Bone marrow (tissue), 2 donors: ENCODE measurements around the gene TSC2.
"Not testable (repeated sequence)": the region's sequence is repeated elsewhere in the genome, so short reads cannot be mapped to it uniquely, and the experiment has no call there.

Experiments
- DNase-seq, 2 donors: peaks; one replicate each; lab custom pipeline; 2025; lab: John Stamatoyannopoulos, UW

Gene TSC2

GRCh38 chr16:2106211-2106610, 58.4 kb downstream of the TSC2 start:
- DNase-seq: not testable (repeated sequence)

- DNase-seq: not testable (repeated sequence)
These were observed 59.5 kb downstream of the TSC2 start for GRCh38 chr16:2107121-2107790.

GRCh38 chr16:2107791-2108125, 60.0 kb downstream of the TSC2 start:
- not testable (repeated sequence) for DNase-seq

- not testable (repeated sequence) for DNase-seq
These were observed 60.9 kb downstream of the TSC2 start for GRCh38 chr16:2108446-2109270.

GRCh38 chr16:2109271-2109580, 61.4 kb downstream of the TSC2 start:
- not testable (repeated sequence) for DNase-seq

- DNase-seq: not testable (repeated sequence)
These were observed 62.1 kb downstream of the TSC2 start for GRCh38 chr16:2109872-2110271.

- not testable (repeated sequence) for DNase-seq
These were observed 62.7 kb downstream of the TSC2 start for GRCh38 chr16:2110332-2111008.

GRCh38 chr16:2111009-2111353, 63.2 kb downstream of the TSC2 start:
- DNase-seq: not testable (repeated sequence)

- not testable (repeated sequence) for DNase-seq
These were observed 63.9 kb downstream of the TSC2 start for GRCh38 chr16:2111412-2112335.

GRCh38 chr16:2112539-2113106, 64.8 kb downstream of the TSC2 start:
- DNase-seq: not testable (repeated sequence)

- DNase-seq: not testable (repeated sequence)
These were observed 66.4 kb downstream of the TSC2 start for GRCh38 chr16:2114225-2114624.

GRCh38 chr16:2114885-2115590, 67.3 kb downstream of the TSC2 start:
- not testable (repeated sequence) for DNase-seq

GRCh38 chr16:2115591-2115973, 67.8 kb downstream of the TSC2 start:
- no peak for DNase-seq

GRCh38 chr16:2116428-2116827, 68.6 kb downstream of the TSC2 start:
- not testable (repeated sequence) for DNase-seq

- not testable (repeated sequence) for DNase-seq
These were observed 69.6 kb downstream of the TSC2 start for GRCh38 chr16:2117341-2117740.

GRCh38 chr16:2117960-2118722, 70.4 kb downstream of the TSC2 start:
- DNase-seq: not testable (repeated sequence)

- not testable (repeated sequence) for DNase-seq
These were observed 73.5 kb downstream of the TSC2 start for GRCh38 chr16:2121325-2121724.

GRCh38 chr16:2121853-2122252, 74.1 kb downstream of the TSC2 start:
- DNase-seq: no peak

- DNase-seq: no peak
These were observed 74.6 kb downstream of the TSC2 start for GRCh38 chr16:2122429-2122828.
